ENCODE results near the gene ATAT1. TPM values are rescaled to one million over a fixed set of nuclear protein-coding genes. Genes with fewer than 3 reads are reported as not detected.

The ATAT1 gene
- total and polyA plus RNA-seq, 2 of the 13 experiments (the other 11 are each of a cell fraction or from before 2014, with no cell fraction given) = 9.2 to 23.6 TPM

GRCh38 chr6:30616811-30617564 is 9.7 kb upstream of the ATAT1 start, which contains the start of gene PPP1R10 (continued):
- no peak for TF ChIP-seq LRRFIP1 (CRISPR knock-in tag; conservative IDR thresholded peaks at IDR 0.05)
- no peak for TF ChIP-seq CENPX (CRISPR knock-in tag; IDR thresholded peaks at IDR 0.05)
- peak; percentile 72; the same call in 1 of the 2 replicates for TF ChIP-seq ZNF530 (CRISPR knock-in tag; IDR thresholded peaks at IDR 0.05; ENCODE audit: low read depth)
- TF ChIP-seq SAFB2 (CRISPR knock-in tag; IDR thresholded peaks at IDR 0.05; ENCODE audit: borderline replicate concordance, low read depth) = 0 out of 2 replicates have a peak, but pooled peaks have one; percentile 83
- 0 out of 2 replicates have a peak, but pooled peaks have one; percentile 61 for TF ChIP-seq CREB3 (CRISPR knock-in tag; IDR thresholded peaks at IDR 0.05)
- no peak for TF ChIP-seq RFXAP (CRISPR knock-in tag; IDR thresholded peaks at IDR 0.05; ENCODE audit: borderline replicate concordance)
- peak; percentile 48 for TF ChIP-seq ZNF580 (CRISPR knock-in tag; IDR thresholded peaks at IDR 0.05; ENCODE audit: borderline replicate concordance, low read depth)
- 0 out of 2 replicates have a peak, but pooled peaks have one; percentile 72 for TF ChIP-seq ZXDC (CRISPR knock-in tag; IDR thresholded peaks at IDR 0.05)
- peak; percentile 61 for TF ChIP-seq AHR (CRISPR knock-in tag; IDR thresholded peaks at IDR 0.05)
- TF ChIP-seq ZNF646 (CRISPR knock-in tag; IDR thresholded peaks at IDR 0.05) = no peak
- no peak for TF ChIP-seq ZNF619 (CRISPR knock-in tag; IDR thresholded peaks at IDR 0.05)
- peak; percentile 96 for TF ChIP-seq TAF1 (CRISPR knock-in tag; IDR thresholded peaks at IDR 0.05)
- no peak for TF ChIP-seq TAF15 (IDR thresholded peaks at IDR 0.05; ENCODE audit: low read depth, low read length, poor library complexity, severe bottlenecking)
